Stimulated activated CD8-positive, alpha-beta memory T cell treated with anti-CD3 and anti-CD28 coated beads, Interleukin-12 subunit alpha, Interleukin-12 subunit beta, amount 100 ng/mL, for 1 hour (primary cell): ENCODE results near the gene SEC16B.

Experiments used
- DNase-seq: peaks from one replicate; pipeline ENCODE4 v3.0.0-alpha.2; 2020; ENCODE audit warnings: low read depth

The SEC16B gene

DNA sequence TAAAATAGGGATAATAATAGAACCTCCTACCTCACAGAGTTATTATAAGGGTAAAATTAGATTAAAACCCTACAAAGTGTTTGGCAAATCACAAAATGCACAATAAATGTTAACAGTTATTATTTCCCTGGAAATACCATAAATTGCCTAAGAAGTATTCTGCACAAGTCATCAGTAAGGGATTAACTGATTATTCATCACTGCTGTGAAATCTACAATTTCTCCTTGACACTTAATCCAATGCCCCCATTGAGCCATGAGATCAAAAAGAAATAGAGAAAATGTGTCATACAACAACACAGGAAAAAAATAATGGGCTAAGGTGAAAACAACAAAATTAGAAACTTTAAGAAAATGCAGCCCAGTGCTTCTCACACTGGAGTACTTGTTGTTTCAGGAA lies 6.7 kb upstream of the SEC16B start:
- DNase-seq: no peak

DNA sequence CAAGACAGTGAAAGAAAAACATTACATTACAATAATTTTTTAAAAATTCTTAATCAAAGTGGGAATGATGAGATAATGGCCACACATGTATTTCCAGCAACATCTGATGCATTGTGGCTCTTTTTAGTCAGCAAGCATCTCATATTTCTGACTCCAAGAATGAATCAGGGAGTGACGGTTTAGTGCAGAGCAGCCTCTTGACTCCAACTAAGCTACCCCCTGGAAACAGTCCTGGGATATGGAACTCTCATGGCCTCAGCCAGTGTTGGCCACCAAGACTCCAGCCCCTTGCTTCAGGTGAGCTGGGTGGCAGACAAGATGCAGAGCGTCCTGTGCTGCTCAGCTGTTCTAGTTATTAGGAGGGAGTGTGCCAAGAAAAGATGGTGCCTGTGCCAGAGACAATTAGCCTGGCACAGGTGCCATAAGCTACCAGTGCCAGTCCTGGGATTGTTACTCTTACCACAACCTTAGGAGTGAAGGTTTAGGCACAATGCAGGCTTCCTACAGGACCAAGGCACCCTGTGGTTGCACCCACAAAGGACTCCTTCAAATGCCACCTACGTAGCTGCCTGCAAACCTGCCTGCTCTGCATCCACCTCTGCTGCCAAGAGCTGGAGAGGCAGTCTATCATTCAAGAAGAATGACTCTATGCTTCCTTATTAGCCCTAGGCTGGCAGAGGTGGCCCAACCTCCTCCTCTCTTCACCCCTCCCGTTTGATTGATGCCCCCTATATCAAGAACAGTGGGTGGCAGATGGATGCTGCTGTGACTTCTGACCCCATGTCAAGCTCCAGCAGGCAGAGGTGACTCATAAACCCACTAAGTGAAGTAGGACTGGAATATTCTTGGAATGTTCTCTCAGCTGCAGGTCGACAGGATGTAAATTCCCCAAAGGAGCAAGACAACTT lies 6.0 kb upstream of the SEC16B start:
- DNase-seq: no peak

DNA sequence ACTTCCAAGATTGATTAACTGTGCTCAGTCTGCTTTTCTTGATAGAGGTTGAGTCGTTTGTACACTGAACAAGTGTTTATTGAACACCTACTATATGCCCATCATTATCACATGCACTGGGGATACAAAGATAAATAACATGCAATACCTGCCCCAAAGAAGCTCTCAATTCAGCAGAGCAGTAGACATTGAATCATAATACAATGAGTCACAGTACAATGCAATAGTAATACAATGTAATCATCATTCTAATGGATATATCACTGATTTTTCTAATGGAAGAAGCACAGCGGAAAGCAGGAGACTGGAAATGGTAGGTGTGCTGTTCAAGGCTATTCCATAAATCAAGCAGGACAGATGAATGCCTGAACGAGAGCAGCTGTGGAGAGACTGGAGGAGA lies 3.7 kb upstream of the SEC16B start:
- DNase-seq: no peak

DNA sequence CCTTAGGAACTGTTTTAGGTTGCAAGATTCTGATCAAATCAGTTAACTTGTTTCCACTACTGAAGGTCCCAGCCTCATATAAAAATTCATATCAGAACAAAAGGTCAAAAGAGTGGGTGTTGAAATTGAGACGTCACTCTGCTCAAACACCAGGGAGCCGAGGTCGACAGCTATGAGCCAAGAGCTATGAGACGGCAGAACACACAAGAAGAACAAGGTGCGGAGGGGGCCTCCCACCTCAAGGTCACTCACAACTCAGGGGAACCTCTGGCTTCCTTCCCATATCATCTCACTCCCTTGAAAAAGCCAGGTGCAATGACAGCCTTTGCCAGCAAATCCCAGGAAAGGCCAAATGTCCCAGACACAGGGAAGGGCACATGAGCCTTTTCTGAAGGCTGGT lies 749 bp downstream of the SEC16B start:
- no peak for DNase-seq

DNA sequence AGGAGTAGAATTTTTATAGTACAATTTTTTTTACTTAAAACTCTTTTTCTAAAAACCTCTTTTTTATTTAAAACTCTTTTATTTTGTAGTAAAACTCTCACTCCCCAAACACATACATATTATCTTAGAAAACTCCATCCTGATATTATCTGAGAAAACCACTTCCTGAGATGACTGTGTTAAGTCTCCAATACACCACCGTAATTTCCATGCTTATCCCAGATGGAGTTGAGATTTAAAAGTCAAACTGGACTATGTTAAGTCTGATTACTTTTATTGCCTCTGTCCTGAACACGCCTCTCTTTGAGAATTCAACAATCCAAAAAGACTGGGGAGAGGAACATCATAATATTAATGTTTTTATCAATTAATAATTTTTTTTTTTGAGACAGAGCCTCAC lies 3.7 kb downstream of the SEC16B start:
- DNase-seq: no peak

DNA sequence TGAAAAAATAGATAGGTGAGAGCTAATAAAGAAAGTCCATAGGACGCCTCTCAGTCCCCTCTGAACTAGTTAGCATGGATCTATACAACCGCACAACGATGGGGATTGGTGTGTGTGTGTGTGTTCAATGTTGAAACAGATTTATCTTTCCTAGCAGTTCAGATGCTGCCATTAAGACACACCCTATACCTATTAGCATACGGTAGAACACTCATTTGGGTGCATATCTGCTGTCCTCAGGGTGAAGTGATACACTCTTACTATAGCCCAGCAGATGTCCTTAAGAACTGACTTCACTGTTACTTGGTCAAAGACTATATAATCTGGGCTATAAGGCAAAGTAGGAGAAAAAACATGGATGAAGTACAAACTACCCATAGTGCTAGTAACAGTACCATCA lies 4.6 kb downstream of the SEC16B start:
- no peak for DNase-seq

DNA sequence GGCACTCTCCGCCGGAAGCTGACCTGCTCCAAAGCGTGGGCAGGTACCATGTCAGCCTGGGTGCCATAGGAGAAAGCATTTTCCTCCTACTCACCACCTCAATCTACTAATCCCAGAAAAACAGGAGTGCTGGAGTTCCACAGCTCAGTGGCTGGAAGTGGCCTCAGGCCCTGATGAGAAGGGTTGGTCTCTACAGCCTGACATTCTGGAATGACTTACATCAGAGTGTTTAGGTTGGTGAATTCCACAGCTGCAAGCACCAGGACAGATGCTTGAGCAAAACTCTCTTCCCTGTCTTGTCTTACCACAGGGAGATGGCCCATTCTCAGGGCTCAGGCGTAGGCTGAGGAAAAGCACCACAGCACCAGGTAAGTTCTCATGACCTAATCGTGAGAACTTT lies 5.5 kb downstream of the SEC16B start:
- no peak for DNase-seq

DNA sequence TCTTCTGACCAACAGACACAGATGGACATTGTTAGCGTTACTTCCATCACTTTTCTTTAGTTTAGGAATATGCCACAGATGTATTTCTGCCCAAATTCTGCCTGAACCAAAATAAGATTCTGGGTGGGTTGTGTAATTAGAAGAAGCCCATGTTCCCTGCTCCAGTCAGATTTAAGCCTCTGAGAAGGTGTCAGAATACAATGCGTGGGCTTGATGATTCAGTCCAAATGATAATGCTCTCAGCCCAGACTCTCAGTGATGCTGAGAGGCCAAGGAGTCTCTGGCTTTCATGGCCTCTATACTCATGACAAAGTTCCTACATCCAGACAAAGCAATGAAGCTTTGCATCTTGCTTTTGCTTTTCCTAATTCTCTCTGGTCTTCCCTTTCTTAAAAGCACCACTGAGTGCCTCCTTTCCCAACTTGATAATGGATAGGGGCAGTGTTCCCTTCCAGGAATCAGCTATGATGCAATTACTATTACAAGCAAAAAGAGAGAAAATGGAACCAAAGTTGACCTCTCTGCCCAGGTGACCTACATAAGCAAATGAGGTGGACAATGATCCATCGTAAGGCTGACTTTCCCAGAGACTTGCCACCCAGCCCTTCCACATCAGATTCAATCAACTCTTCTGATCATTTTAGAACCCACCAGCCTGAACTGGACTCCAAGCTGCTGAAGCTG lies 8.8 kb downstream of the SEC16B start:
- DNase-seq: no peak

DNA sequence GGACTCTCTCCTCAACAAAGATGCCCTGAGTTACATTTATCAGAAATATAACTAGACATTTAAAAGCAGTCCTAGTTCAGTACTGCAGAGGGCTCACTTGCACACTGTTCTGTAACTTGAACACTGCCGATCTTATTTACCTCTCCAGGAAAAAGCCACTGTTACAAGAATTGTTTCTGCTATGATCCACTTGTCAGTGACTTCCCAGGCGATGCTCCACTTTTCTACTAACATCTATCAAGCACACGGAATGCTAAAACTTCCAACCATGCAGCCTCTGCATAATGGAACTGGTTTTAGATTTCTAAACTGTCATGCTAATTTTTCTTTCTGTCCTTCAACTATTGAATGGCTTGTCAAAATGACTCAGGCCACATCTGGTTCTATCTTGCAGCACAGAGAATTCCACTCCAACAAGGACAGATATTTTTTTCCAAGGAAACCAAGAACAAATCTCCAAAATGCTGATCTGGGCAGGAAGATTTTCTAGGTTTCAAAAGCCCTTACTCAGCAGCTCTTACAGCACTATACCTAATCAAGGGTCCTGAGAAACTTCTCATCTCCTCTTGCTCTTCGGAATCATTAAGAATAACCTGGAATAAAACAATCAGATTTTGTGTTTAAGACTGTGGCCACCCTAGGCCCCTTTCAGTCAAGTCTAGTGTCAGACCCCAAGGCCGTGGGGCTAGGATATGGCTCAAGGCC lies 9.9 kb downstream of the SEC16B start:
- DNase-seq: no peak

DNA sequence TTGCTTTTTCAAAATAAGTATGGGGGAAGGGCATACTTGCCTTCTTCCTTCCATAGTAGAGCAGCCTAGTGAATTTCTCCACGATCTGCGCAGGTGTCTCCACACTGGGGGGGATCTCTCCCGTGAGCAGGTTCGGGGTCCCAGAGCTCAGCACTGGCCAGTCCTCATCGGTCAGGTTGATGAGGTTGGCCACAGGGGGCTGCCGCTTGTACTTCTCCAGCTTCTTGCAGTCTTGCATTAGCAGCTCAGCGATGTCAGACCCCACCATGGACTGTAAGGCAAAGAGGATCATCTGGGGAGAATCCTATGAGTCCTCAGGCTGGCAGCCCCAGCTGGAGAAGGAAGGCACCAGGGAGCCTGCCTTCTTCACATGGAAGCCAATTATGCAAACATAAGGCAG lies 11.8 kb downstream of the SEC16B start:
- no peak for DNase-seq

DNA sequence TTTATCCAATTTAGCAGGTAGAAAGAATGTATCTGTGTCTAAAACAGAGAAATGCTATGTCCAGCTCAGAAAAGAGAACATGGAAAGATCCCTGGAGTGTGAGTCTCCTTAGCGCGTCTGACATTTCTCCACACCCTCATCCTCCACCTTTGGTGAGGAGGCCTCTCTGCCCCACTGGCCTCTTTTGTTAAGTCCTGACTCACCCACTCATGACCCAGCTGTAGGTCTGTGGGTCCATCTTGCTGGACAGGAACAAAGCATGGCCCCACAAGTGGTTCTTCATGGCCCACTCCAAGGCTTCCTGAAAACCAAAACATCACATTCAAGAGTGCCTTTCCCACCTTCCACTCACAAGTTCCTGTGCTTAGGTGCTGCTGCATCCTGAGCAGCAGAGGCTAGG lies 15.8 kb downstream of the SEC16B start:
- DNase-seq: no peak

DNA sequence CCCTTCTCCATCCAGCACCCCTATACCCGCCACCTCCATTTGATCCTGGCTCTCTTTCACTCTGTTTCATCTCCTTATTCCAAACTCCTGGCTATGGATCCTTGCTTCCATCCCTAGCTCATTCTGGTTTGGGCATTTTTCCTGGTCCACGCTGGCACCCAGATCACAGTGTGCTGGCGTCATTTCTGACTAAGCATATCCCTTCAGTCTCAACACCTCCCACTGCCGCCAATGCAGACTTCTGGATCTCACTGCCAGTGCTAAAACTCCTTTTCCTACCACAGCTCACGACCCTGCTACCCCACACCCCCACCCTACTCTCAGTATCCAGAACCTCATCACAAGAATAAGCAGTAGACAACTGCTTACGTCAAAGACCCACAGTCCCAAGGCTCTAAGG lies 16.3 kb downstream of the SEC16B start:
- DNase-seq: no peak

DNA sequence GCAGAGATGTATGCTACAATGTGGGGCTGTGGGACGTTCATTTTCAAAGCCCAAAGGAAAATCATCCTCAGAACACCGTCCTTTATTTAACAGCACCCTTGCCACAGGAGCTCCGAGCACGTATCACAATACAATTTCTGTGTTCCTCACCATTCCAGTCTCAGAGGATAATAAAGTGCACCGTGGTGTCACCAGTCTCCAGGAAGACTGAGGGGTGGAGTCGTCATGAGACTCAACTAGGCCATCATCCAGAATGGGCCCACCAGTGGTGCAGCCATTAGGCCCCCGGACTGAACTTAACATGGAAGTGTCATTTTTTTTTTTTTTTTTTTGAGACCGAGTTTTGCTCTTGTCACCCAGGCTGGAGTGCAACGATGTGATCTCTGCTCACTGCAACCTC lies 17.2 kb downstream of the SEC16B start:
- no peak for DNase-seq

DNA sequence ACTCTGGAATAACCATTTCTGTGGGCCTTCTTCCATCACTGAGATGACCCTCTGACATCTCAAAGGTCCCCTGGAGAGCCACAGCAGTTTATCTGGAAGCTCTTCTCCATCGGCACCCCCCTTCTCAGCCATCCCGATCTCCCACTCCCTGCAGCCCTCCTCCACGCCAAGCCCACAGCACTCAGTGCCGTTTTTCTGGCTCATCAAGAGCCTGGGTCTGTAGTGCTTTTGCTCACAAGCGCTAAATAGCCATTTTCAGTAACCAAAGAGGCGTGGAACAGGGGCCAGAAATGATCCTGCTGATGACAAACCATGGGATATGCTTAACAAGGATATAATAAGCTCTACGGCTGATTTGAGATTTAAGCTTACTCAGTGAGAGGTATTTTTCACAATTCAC lies 17.6 kb downstream of the SEC16B start:
- DNase-seq: no peak

DNA sequence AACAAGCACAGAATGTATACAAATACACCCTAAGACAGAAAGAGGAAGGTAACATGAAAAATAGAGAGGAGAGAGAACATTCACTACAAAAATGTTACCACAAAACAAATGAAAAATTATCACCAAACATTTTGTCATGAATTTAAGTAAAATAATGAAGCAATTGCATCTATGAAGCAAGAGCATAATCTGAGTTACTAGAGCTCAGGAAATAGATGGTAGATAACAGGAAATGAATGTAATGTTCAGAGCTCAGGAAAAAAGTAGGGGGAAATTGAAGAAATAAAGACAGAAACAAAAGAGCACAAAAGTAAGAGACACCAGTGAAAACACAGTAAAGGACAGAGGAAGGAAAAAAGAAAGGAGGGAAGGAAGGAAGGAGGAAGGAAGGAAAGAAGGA lies 19.4 kb downstream of the SEC16B start:
- no peak for DNase-seq

DNA sequence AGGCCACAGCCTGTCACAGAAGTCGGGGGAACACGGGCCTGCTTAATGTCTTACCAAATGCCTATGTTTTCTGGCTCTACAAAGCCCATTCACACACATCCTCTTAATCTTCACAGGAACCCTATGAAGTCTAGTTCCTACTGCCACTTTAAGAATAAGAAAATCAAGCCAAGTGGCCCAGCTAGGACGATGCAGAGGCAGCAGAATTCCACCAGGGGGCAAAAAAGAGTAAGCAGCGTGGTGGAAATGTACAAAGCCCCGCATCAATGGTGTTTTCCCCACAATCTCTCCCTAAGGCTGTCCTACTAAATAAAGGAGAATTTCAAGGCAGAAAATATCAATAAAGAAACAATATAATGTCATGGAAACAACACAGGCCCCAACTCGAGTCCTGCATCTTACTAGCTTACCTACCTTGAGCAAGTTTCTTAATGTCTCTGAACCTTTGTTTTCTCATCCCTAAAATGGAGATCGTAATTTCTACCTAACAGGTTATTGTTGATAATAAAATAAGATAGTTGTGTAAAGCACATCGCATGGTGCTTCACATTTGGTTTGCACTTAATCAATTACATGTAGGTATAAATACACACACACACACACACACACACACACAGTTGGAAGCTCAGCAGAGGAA lies 21.4 kb downstream of the SEC16B start:
- no peak for DNase-seq

DNA sequence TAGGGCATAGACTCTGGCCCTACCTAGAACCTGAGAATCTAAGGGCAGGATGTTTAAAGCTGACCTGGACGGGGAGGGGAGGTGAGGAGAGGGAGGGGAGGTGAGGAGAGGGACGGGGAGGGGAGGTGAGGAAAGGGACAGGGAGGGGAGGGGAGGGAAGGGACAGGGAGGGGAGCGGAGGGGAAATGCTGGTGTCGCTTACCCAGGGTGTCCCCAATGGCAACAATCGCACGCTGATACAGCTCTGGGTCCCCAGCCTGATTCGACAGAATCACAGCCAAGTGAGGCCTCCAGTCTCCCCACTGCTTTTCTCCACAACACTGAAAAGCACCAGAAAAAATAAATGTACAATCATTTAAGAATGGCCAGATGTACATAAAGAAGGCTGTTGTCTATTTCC lies 22.2 kb downstream of the SEC16B start:
- DNase-seq: no peak

DNA sequence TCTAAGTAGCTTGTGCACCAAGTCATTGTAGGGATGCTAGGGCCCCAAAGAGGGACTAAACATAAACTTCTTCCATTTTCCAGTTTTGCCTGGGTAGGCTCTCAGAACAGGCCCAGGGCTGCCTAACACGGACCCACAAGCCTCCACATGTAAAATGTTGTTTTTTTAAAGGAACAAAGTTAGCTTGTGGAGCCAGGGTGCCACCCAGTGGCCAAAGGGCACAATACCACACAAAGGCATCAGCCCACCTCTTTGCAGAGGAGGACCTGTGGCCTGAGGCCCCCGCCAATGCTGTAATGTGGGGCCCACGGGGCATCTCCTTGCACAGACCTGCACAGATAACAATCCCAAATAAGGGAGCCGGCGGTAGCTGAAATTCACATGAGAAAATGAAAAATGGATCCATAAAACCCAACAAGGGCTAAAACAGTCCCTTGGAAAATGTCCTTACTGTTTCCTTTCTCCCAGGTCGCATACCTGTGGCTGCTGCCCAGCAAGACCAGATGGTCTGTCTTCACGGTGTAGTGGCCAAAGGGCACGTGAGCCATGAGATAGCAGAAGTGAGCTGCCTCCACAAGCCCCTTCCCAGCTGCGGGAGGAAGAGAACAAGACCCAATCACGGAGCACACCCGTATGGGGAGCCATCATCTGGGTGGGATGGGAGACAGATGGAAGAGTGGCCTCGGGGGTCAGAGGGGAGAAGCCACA lies 23.8 kb downstream of the SEC16B start:
- no peak for DNase-seq

DNA sequence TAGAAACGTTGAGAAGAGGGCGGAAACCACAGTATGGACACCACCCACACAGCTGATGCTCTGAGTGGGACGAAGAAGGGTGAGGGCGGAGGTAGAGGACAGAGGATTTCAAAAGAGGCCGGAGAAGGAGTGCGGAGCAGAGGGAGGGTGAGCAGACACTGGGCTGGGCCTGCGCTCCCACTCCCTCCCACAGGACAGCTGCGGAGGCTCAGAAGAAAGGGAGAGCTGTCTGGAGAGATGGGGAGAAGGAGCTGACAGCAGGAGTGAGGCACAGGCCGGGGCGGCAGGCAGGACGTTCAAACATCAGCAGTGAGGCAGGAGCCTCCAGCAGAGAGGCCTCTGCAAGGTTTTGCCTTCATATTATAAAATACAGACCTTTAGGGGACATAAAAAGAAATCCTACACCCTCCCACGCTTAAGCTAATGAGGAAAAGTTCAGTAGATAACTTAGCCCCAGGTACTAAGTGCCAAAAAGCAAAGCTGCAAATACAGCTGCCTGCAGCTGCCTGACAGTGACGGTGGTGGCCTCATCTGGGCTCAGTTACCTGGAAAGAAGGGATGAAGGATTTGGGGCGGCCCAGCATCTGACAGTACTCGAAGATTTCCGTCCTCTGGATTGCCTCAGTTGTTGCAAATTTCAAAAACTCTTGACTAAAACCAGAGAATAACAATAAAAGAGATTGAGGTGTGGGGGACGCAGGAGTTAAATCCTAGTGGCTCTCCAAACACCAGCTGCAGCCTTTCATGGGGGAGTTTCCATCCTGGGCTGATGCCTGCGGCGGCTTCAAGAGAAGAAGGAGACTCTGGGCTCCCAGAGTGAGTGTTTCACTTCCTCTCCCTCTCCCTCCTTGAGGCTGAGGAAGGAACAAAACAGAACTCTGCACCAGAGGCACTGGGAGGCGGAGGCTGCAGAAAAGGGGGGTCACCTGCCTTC lies 25.6 kb downstream of the SEC16B start:
- DNase-seq: no peak

DNA sequence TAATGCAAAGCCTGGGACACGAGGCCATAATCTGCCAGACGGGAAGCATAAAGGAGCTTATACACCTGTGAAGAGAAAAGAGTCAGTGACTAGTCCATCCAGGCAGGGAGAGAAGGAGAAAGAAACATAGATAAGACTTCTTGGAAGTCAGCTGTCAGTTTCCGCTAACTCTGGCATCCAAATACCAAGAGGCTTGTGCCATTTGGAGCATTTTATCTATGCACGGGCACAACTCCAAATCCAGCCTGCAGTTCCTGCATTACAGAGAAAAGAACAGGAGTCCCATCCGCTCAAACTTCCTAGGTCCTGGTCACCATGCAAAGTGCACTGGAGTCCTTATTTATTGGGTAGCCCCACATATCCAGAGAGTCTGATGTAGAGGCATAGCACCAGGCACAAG lies 27.9 kb downstream of the SEC16B start:
- no peak for DNase-seq

DNA sequence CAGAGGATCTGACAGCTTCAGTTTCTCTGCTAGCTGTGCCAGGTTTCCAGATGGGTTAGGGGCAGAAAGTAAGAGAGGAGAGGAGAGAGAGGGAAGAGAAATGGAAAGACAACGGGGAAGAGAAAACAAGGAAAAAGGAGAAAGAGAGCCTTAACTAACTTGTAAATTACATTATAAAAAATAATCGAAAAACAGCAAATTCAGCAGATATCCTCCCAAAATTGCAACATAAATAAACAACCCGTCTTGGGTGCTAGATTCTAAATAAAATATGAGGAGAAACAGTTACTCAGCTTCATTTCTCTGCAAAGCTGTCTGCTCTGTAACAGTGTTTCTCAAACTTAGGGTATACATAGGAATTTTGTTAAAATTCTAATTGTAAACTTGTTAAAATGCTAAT lies 29.2 kb downstream of the SEC16B start:
- DNase-seq: no peak
